H1 (cell line): ENCODE data around the gene TMEM129. TPM values are rescaled to one million over a fixed set of nuclear protein-coding genes. Genes with fewer than 3 reads are reported as not detected.

Source experiments
- CTCF ChIA-PET: fragments of 300-600 bp; sonication (Branson Sonifier 250); formaldehyde crosslinking; loops from one replicate; lab custom pipeline; 2021; ENCODE audit not compliant: partially characterized antibody; lab: Charles Lee
- POLR2A ChIA-PET: fragments of 300-600 bp; sonication (Branson Sonifier 250); formaldehyde crosslinking; loops from one replicate; lab custom pipeline; 2021; ENCODE audit warnings: inconsistent platforms; ENCODE audit not compliant: partially characterized antibody; lab: Charles Lee
- DNase-seq, 2 experiments: peaks; one replicate each; pipeline versions ENCODE4 v3.0.0 to v3.0.0-alpha.2; 2010 to 2022; ENCODE audit warnings: low spot score in 2 of 2, low read depth in 1 of 2, mixed read lengths in 1 of 2
- FAIRE-seq: peaks from 2 replicates; lab custom pipeline; 2011; peaks lifted over from hg19 to GRCh38; lab: Jason Lieb, UNC
- H2AFZ ChIP-seq: 2 replicates; pipeline ENCODE4 v1.8.1; 2012; ENCODE audit warnings: low read length, inconsistent platforms
- H2AK5ac ChIP-seq: 2 replicates; pipeline ENCODE4 v1.6.1; 2013; ENCODE audit warnings: low read depth, low read length
- H2BK120ac ChIP-seq: replicated peaks from 2 replicates; pipeline ENCODE3; 2013; ENCODE audit warnings: low read depth, low read length, inconsistent platforms
- H2BK12ac ChIP-seq: 2 replicates; pipeline ENCODE4 v1.6.1; 2013; ENCODE audit warnings: low read depth, low read length
- H2BK15ac ChIP-seq: 2 replicates; pipeline ENCODE4 v1.6.1; 2013; ENCODE audit warnings: low read length
- H2BK20ac ChIP-seq: 2 replicates; pipeline ENCODE4 v1.6.1; 2013; ENCODE audit warnings: low read length
- H2BK5ac ChIP-seq: 2 replicates; pipeline ENCODE4 v1.6.1; 2013; ENCODE audit warnings: low read depth, low read length
- H3K14ac ChIP-seq: 2 replicates; pipeline ENCODE4 v1.6.1; 2013; ENCODE audit warnings: inconsistent platforms; ENCODE audit not compliant: insufficient read length
- H3K18ac ChIP-seq: 2 replicates; pipeline ENCODE4 v1.6.1; 2013; ENCODE audit warnings: low read length; ENCODE audit errors: extremely low read depth
- H3K23ac ChIP-seq: 2 replicates; pipeline ENCODE4 v1.6.1; 2013; ENCODE audit warnings: inconsistent platforms; ENCODE audit not compliant: insufficient read length
- H3K23me2 ChIP-seq: 2 replicates; pipeline ENCODE4 v1.6.1; 2013; ENCODE audit warnings: low read depth, low read length
- H3K27ac ChIP-seq: 2 replicates; pipeline ENCODE4 v1.6.1; 2011; ENCODE audit warnings: low read depth, low read length, inconsistent platforms
- H3K27me3 ChIP-seq, 4 experiments: replicated peaks in 1 of 4; 1 replicate in 1 of 4; 2 replicates in 3 of 4; pipeline versions ENCODE4 v1.6.1 to v1.8.1; 2011 to 2013; ENCODE audit warnings: low read length in 3 of 4, mild to moderate bottlenecking in 3 of 4, inconsistent platforms in 2 of 4, mixed read lengths in 2 of 4, moderate library complexity in 1 of 4; ENCODE audit not compliant: control insufficient read depth in 3 of 4, insufficient read depth in 3 of 4; ENCODE audit errors: extremely low read depth in 1 of 4
- H3K36me3 ChIP-seq, 4 experiments: 2 replicates each; pipeline versions ENCODE4 v1.6.1 to v1.8.1; 2011 to 2013; ENCODE audit warnings: mild to moderate bottlenecking in 4 of 4, low read length in 3 of 4, moderate library complexity in 2 of 4, control low read depth in 1 of 4, inconsistent platforms in 1 of 4; ENCODE audit not compliant: insufficient read depth in 4 of 4, control insufficient read depth in 2 of 4
- H3K4ac ChIP-seq: replicated peaks from 2 replicates; pipeline ENCODE3; 2013; ENCODE audit warnings: low read length, low read depth, mixed read lengths, inconsistent platforms; ENCODE audit not compliant: insufficient read length
- H3K4me1 ChIP-seq, 4 experiments: replicated peaks in 1 of 4; 1 replicate in 1 of 4; 2 replicates in 3 of 4; pipeline versions ENCODE4 v1.6.1 to v1.8.1; 2011 to 2013; ENCODE audit warnings: low read length in 3 of 4, inconsistent platforms in 2 of 4, mixed read lengths in 1 of 4; ENCODE audit not compliant: insufficient read depth in 4 of 4, control insufficient read depth in 3 of 4
- H3K4me2 ChIP-seq, 2 experiments: 2 replicates each; pipeline versions ENCODE4 v1.6.1 to v1.8.1; 2011 to 2013; ENCODE audit warnings: low read depth in 2 of 2, low read length in 2 of 2, control low read depth in 1 of 2, inconsistent platforms in 1 of 2, mild to moderate bottlenecking in 1 of 2; ENCODE audit not compliant: insufficient read depth in 1 of 2
- H3K4me3 ChIP-seq, 4 experiments: fragments of 200-600, 300-600 bp in 1 of 4; sonication (generic), shearing (Covaris generic), sonication (Bioruptor Twin) in 1 of 4; 2 replicates each; pipeline versions ENCODE4 v1.5.1 to v1.8.1; 2011 to 2016; ENCODE audit warnings: low read length in 4 of 4, low read depth in 3 of 4, control low read depth in 2 of 4, inconsistent platforms in 2 of 4, mild to moderate bottlenecking in 2 of 4, mixed read lengths in 1 of 4, moderate library complexity in 1 of 4; ENCODE audit not compliant: insufficient read depth in 2 of 4; ENCODE audit errors: extremely low read depth in 1 of 4
- H3K56ac ChIP-seq: replicated peaks from 2 replicates; pipeline ENCODE3; 2013; ENCODE audit warnings: low read depth, mild to moderate bottlenecking, mixed read lengths, low read length, inconsistent platforms; ENCODE audit not compliant: insufficient read length
- H3K79me1 ChIP-seq: 2 replicates; pipeline ENCODE4 v1.6.1; 2013; ENCODE audit warnings: low read depth, low read length, control low read depth
- H3K79me2 ChIP-seq, 2 experiments: 2 replicates each; pipeline versions ENCODE4 v1.6.1 to v1.8.1; 2012 to 2013; ENCODE audit warnings: low read length in 2 of 2, mild to moderate bottlenecking in 2 of 2, inconsistent platforms in 1 of 2; ENCODE audit not compliant: insufficient read depth in 2 of 2, control insufficient read depth in 1 of 2
- H3K9ac ChIP-seq, 4 experiments: replicated peaks in 1 of 4; 1 replicate in 1 of 4; 2 replicates in 3 of 4; pipeline versions ENCODE4 v1.6.1 to v1.8.1; 2011 to 2013; ENCODE audit warnings: low read depth in 3 of 4, low read length in 3 of 4, control low read depth in 2 of 4, mild to moderate bottlenecking in 2 of 4, moderate library complexity in 2 of 4, inconsistent platforms in 1 of 4; ENCODE audit errors: extremely low read depth in 1 of 4
- H3K9me3 ChIP-seq, 2 experiments: 2 replicates each; pipeline versions ENCODE4 v1.6.1 to v1.8.1; 2012 to 2013; ENCODE audit warnings: mild to moderate bottlenecking in 2 of 2, moderate library complexity in 2 of 2, control low read depth in 1 of 2, inconsistent platforms in 1 of 2, low read depth in 1 of 2, low read length in 1 of 2, mixed read lengths in 1 of 2; ENCODE audit not compliant: insufficient read depth in 2 of 2
- H4K20me1 ChIP-seq, 2 experiments: replicated peaks in 1 of 2; 2 replicates each; pipeline versions ENCODE3 to v1.8.1; 2011 to 2013; ENCODE audit warnings: inconsistent platforms in 2 of 2, low read length in 2 of 2, mild to moderate bottlenecking in 1 of 2; ENCODE audit not compliant: insufficient read depth in 2 of 2, control insufficient read depth in 1 of 2
- H4K5ac ChIP-seq: 2 replicates; pipeline ENCODE4 v1.6.1; 2013; ENCODE audit warnings: low read length, low read depth, mixed read lengths, inconsistent platforms; ENCODE audit not compliant: insufficient read length
- H4K8ac ChIP-seq: 2 replicates; pipeline ENCODE4 v1.8.0; 2013; ENCODE audit warnings: mild to moderate bottlenecking, moderate library complexity, low read length, inconsistent platforms; ENCODE audit not compliant: insufficient read depth; ENCODE audit errors: extremely low read depth
- H4K91ac ChIP-seq: replicated peaks from 2 replicates; pipeline ENCODE3; 2013; ENCODE audit warnings: low read length, mixed read lengths, inconsistent platforms; ENCODE audit not compliant: insufficient read length
- BACH1 ChIP-seq: IDR thresholded peaks from 2 replicates; pipeline ENCODE4 v1.6.1; 2012; ENCODE audit warnings: low read length, improper control_type of control experiment
- BRCA1 ChIP-seq: IDR thresholded peaks from 2 replicates; pipeline ENCODE4 v1.6.1; 2012; ENCODE audit warnings: low read depth, low read length, improper control_type of control experiment
- CEBPB ChIP-seq: IDR thresholded peaks from 2 replicates; pipeline ENCODE4 v1.6.1; 2012; ENCODE audit warnings: low read depth, low read length
- HDAC6 ChIP-seq: IDR thresholded peaks from one replicate; pipeline ENCODE4 v1.7.1; 2012; ENCODE audit warnings: low read depth, mild to moderate bottlenecking, inconsistent platforms, low read length, moderate library complexity
- JUN ChIP-seq: IDR thresholded peaks from 2 replicates; pipeline ENCODE4 v1.6.1; 2011; ENCODE audit warnings: low read depth, mild to moderate bottlenecking, improper control_type of control experiment, low read length
- KDM5A ChIP-seq: fragments of 200-600 bp; IDR thresholded peaks from 2 replicates; pipeline ENCODE4 v1.7.1; 2012; ENCODE audit warnings: mild to moderate bottlenecking, low read length, inconsistent platforms, mixed read lengths
- PHF8 ChIP-seq: fragments of 200-600 bp; sonication (generic); conservative IDR thresholded peaks from 2 replicates; pipeline ENCODE4 v1.7.1; 2012; ENCODE audit warnings: low read depth, mild to moderate bottlenecking, inconsistent platforms, low read length, moderate library complexity
- RFX5 ChIP-seq: IDR thresholded peaks from 2 replicates; pipeline ENCODE4 v1.6.1; 2011; ENCODE audit warnings: low read depth, low read length, improper control_type of control experiment, borderline replicate concordance
- SIX5 ChIP-seq: IDR thresholded peaks from 2 replicates; pipeline ENCODE4 v1.6.1; 2011; ENCODE audit warnings: mild to moderate bottlenecking, low read depth, low read length
- SP2 ChIP-seq: IDR thresholded peaks from 2 replicates; pipeline ENCODE4 v1.6.1; 2012; ENCODE audit warnings: mild to moderate bottlenecking, low read length, inconsistent platforms
- TEAD4 ChIP-seq: IDR thresholded peaks from 2 replicates; pipeline ENCODE4 v1.6.1; 2012; ENCODE audit warnings: low read depth, low read length, inconsistent platforms, mixed read lengths
- WGBS, 2 experiments: shearing (Covaris generic) in 1 of 2; methylation state at CpG; one replicate each; pipeline versions ENCODE4 v1.1.6 to v1.1.7; 2013 to 2015; ENCODE audit warnings: low lambda C conversion rate in 2 of 2, mixed read lengths in 2 of 2, inconsistent platforms in 1 of 2, low coverage in 1 of 2, missing lambda C conversion rate in 1 of 2; ENCODE audit not compliant: insufficient replicate concordance in 2 of 2, insufficient coverage in 1 of 2, insufficient read length in 1 of 2; ENCODE audit errors: extremely low coverage in 1 of 2, missing lambda C conversion rate in 1 of 2; 5-methylcytosine and 5-hydroxymethylcytosine counted together
- polyA plus RNA-seq, 7 experiments: library from polyadenylated mRNA; depleted of rRNA in 3 of 7; stranded (reverse) in 5 of 7; unstranded in 2 of 7; fragments of >200 nt in 5 of 7; fragments of 200-250 nt in 2 of 7; gene quantifications; 1 replicate in 5 of 7; 2 replicates in 1 of 7; 4 replicates in 1 of 7; pipeline versions ENCODE4 v1.2.1 to v1.2.3, GENCODE V29; 2011 to 2013; ENCODE audit warnings: missing spikeins in 2 of 7, mixed read lengths in 2 of 7
- total RNA-seq: library from RNA; stranded (reverse); fragmentation: NEBNext Ultra II Directional; extraction: Animal tissue kit (Norgen Biotek cat#: 25700); gene quantifications from 2 replicates; pipeline ENCODE4 v1.2.1, GENCODE V29; 2021
- TF ChIP-seq, protein P1 (sequence below), 3 experiments: IDR thresholded peaks; 1 replicate in 2 of 3; 2 replicates in 1 of 3; pipeline versions ENCODE4 v1.5.1 to v1.6.1; 2011; ENCODE audit warnings: low read length in 3 of 3, mild to moderate bottlenecking in 3 of 3, inconsistent platforms in 2 of 3, low read depth in 1 of 3, moderate library complexity in 1 of 3; ENCODE audit not compliant: insufficient read depth in 1 of 3; ENCODE audit errors: control extremely low read depth in 1 of 3
- TF ChIP-seq, protein P2 (sequence below): IDR thresholded peaks from 2 replicates; pipeline ENCODE4 v1.6.1; 2012; ENCODE audit warnings: inconsistent platforms

Gene TMEM129
- total and polyA plus RNA-seq, 2 of the 8 experiments (the other 6 are each of a cell fraction or from before 2014, with no cell fraction given) = 31.5 to 58.7 TPM

DNA sequence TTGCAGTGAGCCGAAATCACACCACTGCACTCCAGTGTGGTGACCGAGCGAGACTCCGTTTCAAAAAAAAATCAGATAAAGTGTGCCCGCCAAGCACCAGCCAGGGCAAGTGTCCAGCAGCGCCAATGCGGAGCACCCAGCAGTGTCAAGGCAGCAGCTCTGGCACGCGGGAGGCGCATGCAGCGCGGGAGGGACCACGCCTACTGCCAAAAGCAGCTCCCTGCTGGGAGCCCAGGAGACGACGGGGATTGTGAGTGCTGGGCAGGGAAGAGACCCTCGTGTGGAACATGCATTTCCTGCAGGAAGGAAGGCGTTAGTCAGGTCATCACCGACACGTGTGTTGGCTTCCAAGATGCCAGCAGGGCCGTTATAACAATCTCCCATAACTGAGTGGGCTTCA, 47.5 kb downstream of the TMEM129 start:
- CTCF ChIA-PET = no interaction called here
- DNase-seq = no peak
- H2AK5ac ChIP-seq = no peak overlapping the region
- TF ChIP-seq TEAD4 (no peak), PHF8 (no peak), RFX5 (no peak), SP2 (no peak), HDAC6 (no peak), JUN (no peak), BACH1 (no peak), SIX5 (no peak), CEBPB (no peak), BRCA1 (no peak), KDM5A (no peak)
- TF ChIP-seq, protein P1, sequence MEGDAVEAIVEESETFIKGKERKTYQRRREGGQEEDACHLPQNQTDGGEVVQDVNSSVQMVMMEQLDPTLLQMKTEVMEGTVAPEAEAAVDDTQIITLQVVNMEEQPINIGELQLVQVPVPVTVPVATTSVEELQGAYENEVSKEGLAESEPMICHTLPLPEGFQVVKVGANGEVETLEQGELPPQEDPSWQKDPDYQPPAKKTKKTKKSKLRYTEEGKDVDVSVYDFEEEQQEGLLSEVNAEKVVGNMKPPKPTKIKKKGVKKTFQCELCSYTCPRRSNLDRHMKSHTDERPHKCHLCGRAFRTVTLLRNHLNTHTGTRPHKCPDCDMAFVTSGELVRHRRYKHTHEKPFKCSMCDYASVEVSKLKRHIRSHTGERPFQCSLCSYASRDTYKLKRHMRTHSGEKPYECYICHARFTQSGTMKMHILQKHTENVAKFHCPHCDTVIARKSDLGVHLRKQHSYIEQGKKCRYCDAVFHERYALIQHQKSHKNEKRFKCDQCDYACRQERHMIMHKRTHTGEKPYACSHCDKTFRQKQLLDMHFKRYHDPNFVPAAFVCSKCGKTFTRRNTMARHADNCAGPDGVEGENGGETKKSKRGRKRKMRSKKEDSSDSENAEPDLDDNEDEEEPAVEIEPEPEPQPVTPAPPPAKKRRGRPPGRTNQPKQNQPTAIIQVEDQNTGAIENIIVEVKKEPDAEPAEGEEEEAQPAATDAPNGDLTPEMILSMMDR (IDR thresholded peaks at IDR 0.05; ENCODE audit: control extremely low read depth in 1 of 3, insufficient read depth in 1 of 3, low read depth in 1 of 3, low read length in 3 of 3) = no peak
- TF ChIP-seq, protein P2, sequence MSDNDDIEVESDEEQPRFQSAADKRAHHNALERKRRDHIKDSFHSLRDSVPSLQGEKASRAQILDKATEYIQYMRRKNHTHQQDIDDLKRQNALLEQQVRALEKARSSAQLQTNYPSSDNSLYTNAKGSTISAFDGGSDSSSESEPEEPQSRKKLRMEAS = no peak

More for the DNA sequence above, 47.5 kb downstream of the TMEM129 start:
- no peak overlapping the region for H3K56ac ChIP-seq
- H3K36me3 ChIP-seq = no peaks in the 10 kb centered on the region
- WGBS, 2 experiments = 93% methylated on average over 20 of the region's 20 CpGs; no CpG with 5 or more reads in 1 of the 2 experiments
- H2AFZ ChIP-seq = no peak overlapping the region
- no peak overlapping the region for H3K18ac ChIP-seq
- H4K8ac ChIP-seq = no peak overlapping the region
- H2BK5ac ChIP-seq = no peak overlapping the region
- H2BK20ac ChIP-seq = no peak overlapping the region
- no peak overlapping the region for H3K14ac ChIP-seq
- FAIRE-seq = no peak
- H4K91ac ChIP-seq = no peak overlapping the region
- H2BK12ac ChIP-seq = no peak overlapping the region
- H3K23me2 ChIP-seq = no peaks in the 10 kb centered on the region
- no peak overlapping the region for H2BK15ac ChIP-seq
- no peaks in the 10 kb centered on the region for H4K20me1 ChIP-seq
- no peaks in the 10 kb centered on the region for H3K79me2 ChIP-seq
- no peak overlapping the region for H3K4me3 ChIP-seq
- no peak overlapping the region for H2BK120ac ChIP-seq
- no peak overlapping the region for H3K9ac ChIP-seq
- no peak overlapping the region for H4K5ac ChIP-seq
- H3K27ac ChIP-seq = no peak overlapping the region
- no peak overlapping the region for H3K4ac ChIP-seq
- no peak overlapping the region for H3K4me2 ChIP-seq
- H3K4me1 ChIP-seq = peaks cover 0 to 3% (median 0%) of the 10 kb centered on the region in 4 experiments; a peak in 1 of 7 replicates
- H3K27me3 ChIP-seq = no peaks in the 10 kb centered on the region
- POLR2A ChIA-PET = interaction anchor here (0.6 kb wide), 2 partner anchors 23 to 35 kb away, joined by 3 to 7 read pairs; no protein-coding TSS in a partner anchor
- no peak overlapping the region for H3K23ac ChIP-seq
- no peaks in the 10 kb centered on the region; the same call in 1 of the 2 replicates for H3K79me1 ChIP-seq
- H3K9me3 ChIP-seq = no peaks in the 10 kb centered on the region
